A549 (cell line): Measurements from ENCODE around the gene MAPT.

ENCODE experiments used
- CHD4 ChIP-seq: fragments of 200-600 bp; sonication (generic); IDR thresholded peaks from 2 replicates; pipeline ENCODE4 v1.6.1; 2016; ENCODE audit warnings: antibody characterized with exemption, mild to moderate bottlenecking, borderline replicate concordance
- EP300 ChIP-seq, 2 experiments: fragments of >200 bp; sonication (Bioruptor Twin); formaldehyde crosslinking; IDR thresholded peaks; 2 replicates in 1 of 2; 3 replicates in 1 of 2; pipeline ENCODE4 v1.6.1; 2016 to 2017
- MAZ ChIP-seq: fragments of 150-350 bp; IDR thresholded peaks from 2 replicates; pipeline ENCODE4 v1.6.1; 2014; ENCODE audit warnings: antibody characterized with exemption, low read depth, low read length, borderline replicate concordance
- PHF8 ChIP-seq: fragments of 200-600 bp; sonication (generic); IDR thresholded peaks from 2 replicates; pipeline ENCODE4 v1.6.1; 2016; ENCODE audit warnings: low read depth, mild to moderate bottlenecking, antibody characterized with exemption, moderate library complexity, borderline replicate concordance
- POLR2A ChIP-seq: IDR thresholded peaks from 2 replicates; pipeline ENCODE4 v1.6.1; 2012; ENCODE audit warnings: mild to moderate bottlenecking, low read length
- POLR2AphosphoS2 ChIP-seq: conservative IDR thresholded peaks from 2 replicates; pipeline ENCODE4 v1.6.1; 2012; ENCODE audit warnings: low read length, improper control_type of control experiment, inconsistent platforms
- RAD21 ChIP-seq, 2 experiments: fragments of >200 bp in 1 of 2; sonication (Bioruptor Twin) in 1 of 2; formaldehyde crosslinking in 1 of 2; IDR thresholded peaks in 1 of 2; conservative IDR thresholded peaks in 1 of 2; 2 replicates in 1 of 2; 3 replicates in 1 of 2; pipeline ENCODE4 v1.6.1; 2012 to 2018; ENCODE audit warnings: inconsistent platforms in 1 of 2
- RARB ChIP-seq: fragments of 250-450 bp; sonication (Bioruptor Pico); IDR thresholded peaks from 2 replicates; pipeline ENCODE4 v1.8.0; 2021; ENCODE audit warnings: mild to moderate bottlenecking, moderate library complexity
- RFX5 ChIP-seq: fragments of 450-650 bp; IDR thresholded peaks from 2 replicates; pipeline ENCODE4 v1.7.1; 2014; ENCODE audit warnings: antibody characterized with exemption, mild to moderate bottlenecking, moderate library complexity
- SREBF2 ChIP-seq: fragments of 450-650 bp; IDR thresholded peaks from 2 replicates; pipeline ENCODE4 v1.6.1; 2014; ENCODE audit warnings: mild to moderate bottlenecking, moderate library complexity
- TF ChIP-seq, protein P1 (sequence below): fragments of >200 bp; sonication (Bioruptor Twin); formaldehyde crosslinking; IDR thresholded peaks from 3 replicates; pipeline ENCODE4 v1.5.1; 2016
- TF ChIP-seq, protein P2 (sequence below): fragments of 450-650 bp; IDR thresholded peaks from 2 replicates; pipeline ENCODE4 v1.6.1; 2014; ENCODE audit warnings: antibody characterized with exemption
- TF ChIP-seq, protein P3 (sequence below): IDR thresholded peaks from 2 replicates; pipeline ENCODE4 v1.6.1; 2012
- TF ChIP-seq, protein P4 (sequence below): fragments of 150-350 bp; IDR thresholded peaks from 2 replicates; pipeline ENCODE4 v1.6.1; 2014; ENCODE audit warnings: low read depth, mild to moderate bottlenecking, low read length

DNA sequence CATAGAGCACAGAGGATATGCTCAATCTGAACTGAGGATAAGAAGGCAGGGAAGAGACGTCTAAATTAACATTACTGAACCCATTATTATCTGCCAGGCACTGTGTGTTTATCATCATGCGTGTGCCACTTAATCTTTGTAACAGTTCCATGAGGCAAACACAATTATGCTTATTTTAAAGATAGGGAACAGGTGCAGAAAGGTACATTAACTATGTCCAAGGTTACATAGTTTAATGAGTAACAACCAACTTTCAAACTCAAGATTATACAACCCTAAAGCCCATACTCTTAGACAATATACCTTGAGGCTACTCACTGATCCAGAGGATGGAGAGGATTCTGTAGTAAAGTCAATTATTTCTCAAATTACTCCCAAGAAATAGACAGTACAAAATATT, 147.9 kb downstream of the MAPT start:
- TF ChIP-seq, protein P1, sequence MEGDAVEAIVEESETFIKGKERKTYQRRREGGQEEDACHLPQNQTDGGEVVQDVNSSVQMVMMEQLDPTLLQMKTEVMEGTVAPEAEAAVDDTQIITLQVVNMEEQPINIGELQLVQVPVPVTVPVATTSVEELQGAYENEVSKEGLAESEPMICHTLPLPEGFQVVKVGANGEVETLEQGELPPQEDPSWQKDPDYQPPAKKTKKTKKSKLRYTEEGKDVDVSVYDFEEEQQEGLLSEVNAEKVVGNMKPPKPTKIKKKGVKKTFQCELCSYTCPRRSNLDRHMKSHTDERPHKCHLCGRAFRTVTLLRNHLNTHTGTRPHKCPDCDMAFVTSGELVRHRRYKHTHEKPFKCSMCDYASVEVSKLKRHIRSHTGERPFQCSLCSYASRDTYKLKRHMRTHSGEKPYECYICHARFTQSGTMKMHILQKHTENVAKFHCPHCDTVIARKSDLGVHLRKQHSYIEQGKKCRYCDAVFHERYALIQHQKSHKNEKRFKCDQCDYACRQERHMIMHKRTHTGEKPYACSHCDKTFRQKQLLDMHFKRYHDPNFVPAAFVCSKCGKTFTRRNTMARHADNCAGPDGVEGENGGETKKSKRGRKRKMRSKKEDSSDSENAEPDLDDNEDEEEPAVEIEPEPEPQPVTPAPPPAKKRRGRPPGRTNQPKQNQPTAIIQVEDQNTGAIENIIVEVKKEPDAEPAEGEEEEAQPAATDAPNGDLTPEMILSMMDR, result no peak
- TF ChIP-seq RARB (no peak), RAD21 (conservative IDR thresholded peaks at IDR 0.05 in 1 of 2, IDR thresholded peaks at IDR 0.05 in 1 of 2) (no peak), PHF8 (no peak), POLR2AphosphoS2 (no peak), CHD4 (no peak), EP300 (IDR thresholded peaks at IDR 0.05) (no peak), POLR2A (no peak), MAZ (no peak), RFX5 (no peak), SREBF2 (no peak)
- TF ChIP-seq, protein P2, sequence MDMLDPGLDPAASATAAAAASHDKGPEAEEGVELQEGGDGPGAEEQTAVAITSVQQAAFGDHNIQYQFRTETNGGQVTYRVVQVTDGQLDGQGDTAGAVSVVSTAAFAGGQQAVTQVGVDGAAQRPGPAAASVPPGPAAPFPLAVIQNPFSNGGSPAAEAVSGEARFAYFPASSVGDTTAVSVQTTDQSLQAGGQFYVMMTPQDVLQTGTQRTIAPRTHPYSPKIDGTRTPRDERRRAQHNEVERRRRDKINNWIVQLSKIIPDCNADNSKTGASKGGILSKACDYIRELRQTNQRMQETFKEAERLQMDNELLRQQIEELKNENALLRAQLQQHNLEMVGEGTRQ, result no peak
- TF ChIP-seq, protein P3, sequence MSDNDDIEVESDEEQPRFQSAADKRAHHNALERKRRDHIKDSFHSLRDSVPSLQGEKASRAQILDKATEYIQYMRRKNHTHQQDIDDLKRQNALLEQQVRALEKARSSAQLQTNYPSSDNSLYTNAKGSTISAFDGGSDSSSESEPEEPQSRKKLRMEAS, result no peak
- TF ChIP-seq, protein P4, sequence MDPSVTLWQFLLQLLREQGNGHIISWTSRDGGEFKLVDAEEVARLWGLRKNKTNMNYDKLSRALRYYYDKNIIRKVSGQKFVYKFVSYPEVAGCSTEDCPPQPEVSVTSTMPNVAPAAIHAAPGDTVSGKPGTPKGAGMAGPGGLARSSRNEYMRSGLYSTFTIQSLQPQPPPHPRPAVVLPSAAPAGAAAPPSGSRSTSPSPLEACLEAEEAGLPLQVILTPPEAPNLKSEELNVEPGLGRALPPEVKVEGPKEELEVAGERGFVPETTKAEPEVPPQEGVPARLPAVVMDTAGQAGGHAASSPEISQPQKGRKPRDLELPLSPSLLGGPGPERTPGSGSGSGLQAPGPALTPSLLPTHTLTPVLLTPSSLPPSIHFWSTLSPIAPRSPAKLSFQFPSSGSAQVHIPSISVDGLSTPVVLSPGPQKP, result no peak
